H1 (cell line): ENCODE data around the gene SUPT7L. TPM values are rescaled to one million over a fixed set of nuclear protein-coding genes. Genes with fewer than 3 reads are reported as not detected.

ENCODE experiments used
- CTCF ChIA-PET: fragments of 300-600 bp; sonication (Branson Sonifier 250); formaldehyde crosslinking; loops from one replicate; lab custom pipeline; 2021; ENCODE audit not compliant: partially characterized antibody; lab: Charles Lee
- POLR2A ChIA-PET: fragments of 300-600 bp; sonication (Branson Sonifier 250); formaldehyde crosslinking; loops from one replicate; lab custom pipeline; 2021; ENCODE audit warnings: inconsistent platforms; ENCODE audit not compliant: partially characterized antibody; lab: Charles Lee
- DNase-seq, 2 experiments: peaks; one replicate each; pipeline versions ENCODE4 v3.0.0 to v3.0.0-alpha.2; 2010 to 2022; ENCODE audit warnings: low spot score in 2 of 2, low read depth in 1 of 2, mixed read lengths in 1 of 2
- FAIRE-seq: peaks from 2 replicates; lab custom pipeline; 2011; peaks lifted over from hg19 to GRCh38; lab: Jason Lieb, UNC
- H2AFZ ChIP-seq: 2 replicates; pipeline ENCODE4 v1.8.1; 2012; ENCODE audit warnings: low read length, inconsistent platforms
- H2AK5ac ChIP-seq: 2 replicates; pipeline ENCODE4 v1.6.1; 2013; ENCODE audit warnings: low read depth, low read length
- H2BK120ac ChIP-seq: replicated peaks from 2 replicates; pipeline ENCODE3; 2013; ENCODE audit warnings: low read depth, low read length, inconsistent platforms
- H2BK12ac ChIP-seq: 2 replicates; pipeline ENCODE4 v1.6.1; 2013; ENCODE audit warnings: low read depth, low read length
- H2BK15ac ChIP-seq: 2 replicates; pipeline ENCODE4 v1.6.1; 2013; ENCODE audit warnings: low read length
- H2BK20ac ChIP-seq: 2 replicates; pipeline ENCODE4 v1.6.1; 2013; ENCODE audit warnings: low read length
- H2BK5ac ChIP-seq: 2 replicates; pipeline ENCODE4 v1.6.1; 2013; ENCODE audit warnings: low read depth, low read length
- H3K14ac ChIP-seq: 2 replicates; pipeline ENCODE4 v1.6.1; 2013; ENCODE audit warnings: inconsistent platforms; ENCODE audit not compliant: insufficient read length
- H3K18ac ChIP-seq: 2 replicates; pipeline ENCODE4 v1.6.1; 2013; ENCODE audit warnings: low read length; ENCODE audit errors: extremely low read depth
- H3K23ac ChIP-seq: 2 replicates; pipeline ENCODE4 v1.6.1; 2013; ENCODE audit warnings: inconsistent platforms; ENCODE audit not compliant: insufficient read length
- H3K23me2 ChIP-seq: 2 replicates; pipeline ENCODE4 v1.6.1; 2013; ENCODE audit warnings: low read depth, low read length
- H3K27ac ChIP-seq: 2 replicates; pipeline ENCODE4 v1.6.1; 2011; ENCODE audit warnings: low read depth, low read length, inconsistent platforms
- H3K27me3 ChIP-seq, 4 experiments: replicated peaks in 1 of 4; 1 replicate in 1 of 4; 2 replicates in 3 of 4; pipeline versions ENCODE4 v1.6.1 to v1.8.1; 2011 to 2013; ENCODE audit warnings: low read length in 3 of 4, mild to moderate bottlenecking in 3 of 4, inconsistent platforms in 2 of 4, mixed read lengths in 2 of 4, moderate library complexity in 1 of 4; ENCODE audit not compliant: control insufficient read depth in 3 of 4, insufficient read depth in 3 of 4; ENCODE audit errors: extremely low read depth in 1 of 4
- H3K36me3 ChIP-seq, 4 experiments: 2 replicates each; pipeline versions ENCODE4 v1.6.1 to v1.8.1; 2011 to 2013; ENCODE audit warnings: mild to moderate bottlenecking in 4 of 4, low read length in 3 of 4, moderate library complexity in 2 of 4, control low read depth in 1 of 4, inconsistent platforms in 1 of 4; ENCODE audit not compliant: insufficient read depth in 4 of 4, control insufficient read depth in 2 of 4
- H3K4ac ChIP-seq: replicated peaks from 2 replicates; pipeline ENCODE3; 2013; ENCODE audit warnings: low read length, low read depth, mixed read lengths, inconsistent platforms; ENCODE audit not compliant: insufficient read length
- H3K4me1 ChIP-seq, 4 experiments: replicated peaks in 1 of 4; 1 replicate in 1 of 4; 2 replicates in 3 of 4; pipeline versions ENCODE4 v1.6.1 to v1.8.1; 2011 to 2013; ENCODE audit warnings: low read length in 3 of 4, inconsistent platforms in 2 of 4, mixed read lengths in 1 of 4; ENCODE audit not compliant: insufficient read depth in 4 of 4, control insufficient read depth in 3 of 4
- H3K4me2 ChIP-seq, 2 experiments: 2 replicates each; pipeline versions ENCODE4 v1.6.1 to v1.8.1; 2011 to 2013; ENCODE audit warnings: low read depth in 2 of 2, low read length in 2 of 2, control low read depth in 1 of 2, inconsistent platforms in 1 of 2, mild to moderate bottlenecking in 1 of 2; ENCODE audit not compliant: insufficient read depth in 1 of 2
- H3K4me3 ChIP-seq, 4 experiments: fragments of 200-600, 300-600 bp in 1 of 4; sonication (generic), shearing (Covaris generic), sonication (Bioruptor Twin) in 1 of 4; 2 replicates each; pipeline versions ENCODE4 v1.5.1 to v1.8.1; 2011 to 2016; ENCODE audit warnings: low read length in 4 of 4, low read depth in 3 of 4, control low read depth in 2 of 4, inconsistent platforms in 2 of 4, mild to moderate bottlenecking in 2 of 4, mixed read lengths in 1 of 4, moderate library complexity in 1 of 4; ENCODE audit not compliant: insufficient read depth in 2 of 4; ENCODE audit errors: extremely low read depth in 1 of 4
- H3K56ac ChIP-seq: replicated peaks from 2 replicates; pipeline ENCODE3; 2013; ENCODE audit warnings: low read depth, mild to moderate bottlenecking, mixed read lengths, low read length, inconsistent platforms; ENCODE audit not compliant: insufficient read length
- H3K79me1 ChIP-seq: 2 replicates; pipeline ENCODE4 v1.6.1; 2013; ENCODE audit warnings: low read depth, low read length, control low read depth
- H3K79me2 ChIP-seq, 2 experiments: 2 replicates each; pipeline versions ENCODE4 v1.6.1 to v1.8.1; 2012 to 2013; ENCODE audit warnings: low read length in 2 of 2, mild to moderate bottlenecking in 2 of 2, inconsistent platforms in 1 of 2; ENCODE audit not compliant: insufficient read depth in 2 of 2, control insufficient read depth in 1 of 2
- H3K9ac ChIP-seq, 4 experiments: replicated peaks in 1 of 4; 1 replicate in 1 of 4; 2 replicates in 3 of 4; pipeline versions ENCODE4 v1.6.1 to v1.8.1; 2011 to 2013; ENCODE audit warnings: low read depth in 3 of 4, low read length in 3 of 4, control low read depth in 2 of 4, mild to moderate bottlenecking in 2 of 4, moderate library complexity in 2 of 4, inconsistent platforms in 1 of 4; ENCODE audit errors: extremely low read depth in 1 of 4
- H3K9me3 ChIP-seq, 2 experiments: 2 replicates each; pipeline versions ENCODE4 v1.6.1 to v1.8.1; 2012 to 2013; ENCODE audit warnings: mild to moderate bottlenecking in 2 of 2, moderate library complexity in 2 of 2, control low read depth in 1 of 2, inconsistent platforms in 1 of 2, low read depth in 1 of 2, low read length in 1 of 2, mixed read lengths in 1 of 2; ENCODE audit not compliant: insufficient read depth in 2 of 2
- H4K20me1 ChIP-seq, 2 experiments: replicated peaks in 1 of 2; 2 replicates each; pipeline versions ENCODE3 to v1.8.1; 2011 to 2013; ENCODE audit warnings: inconsistent platforms in 2 of 2, low read length in 2 of 2, mild to moderate bottlenecking in 1 of 2; ENCODE audit not compliant: insufficient read depth in 2 of 2, control insufficient read depth in 1 of 2
- H4K5ac ChIP-seq: 2 replicates; pipeline ENCODE4 v1.6.1; 2013; ENCODE audit warnings: low read length, low read depth, mixed read lengths, inconsistent platforms; ENCODE audit not compliant: insufficient read length
- H4K8ac ChIP-seq: 2 replicates; pipeline ENCODE4 v1.8.0; 2013; ENCODE audit warnings: mild to moderate bottlenecking, moderate library complexity, low read length, inconsistent platforms; ENCODE audit not compliant: insufficient read depth; ENCODE audit errors: extremely low read depth
- H4K91ac ChIP-seq: replicated peaks from 2 replicates; pipeline ENCODE3; 2013; ENCODE audit warnings: low read length, mixed read lengths, inconsistent platforms; ENCODE audit not compliant: insufficient read length
- BACH1 ChIP-seq: IDR thresholded peaks from 2 replicates; pipeline ENCODE4 v1.6.1; 2012; ENCODE audit warnings: low read length, improper control_type of control experiment
- BRCA1 ChIP-seq: IDR thresholded peaks from 2 replicates; pipeline ENCODE4 v1.6.1; 2012; ENCODE audit warnings: low read depth, low read length, improper control_type of control experiment
- CBX5 ChIP-seq: fragments of 300-800, 300-1000 bp; sonication (generic); IDR thresholded peaks from 2 replicates; pipeline ENCODE4 v1.7.1; 2016; ENCODE audit warnings: antibody characterized with exemption, low read length, low read depth
- CEBPB ChIP-seq: IDR thresholded peaks from 2 replicates; pipeline ENCODE4 v1.6.1; 2012; ENCODE audit warnings: low read depth, low read length
- EGR1 ChIP-seq: IDR thresholded peaks from 2 replicates; pipeline ENCODE4 v1.6.1; 2011; ENCODE audit warnings: low read depth, low read length, borderline replicate concordance
- MAFK ChIP-seq: IDR thresholded peaks from 2 replicates; pipeline ENCODE4 v1.6.1; 2012; ENCODE audit warnings: low read depth, mild to moderate bottlenecking, improper control_type of control experiment, low read length
- MAX ChIP-seq: IDR thresholded peaks from 2 replicates; pipeline ENCODE4 v1.6.1; 2012; ENCODE audit warnings: inconsistent platforms
- NANOG ChIP-seq: IDR thresholded peaks from 2 replicates; pipeline ENCODE4 v1.6.1; 2011; ENCODE audit warnings: low read length, low read depth, mild to moderate bottlenecking, inconsistent platforms; ENCODE audit not compliant: insufficient read depth, poor library complexity, severe bottlenecking
- NRF1 ChIP-seq: IDR thresholded peaks from 2 replicates; pipeline ENCODE4 v1.6.1; 2011; ENCODE audit warnings: mild to moderate bottlenecking, low read depth, low read length, improper control_type of control experiment
- RAD21 ChIP-seq, 2 experiments: IDR thresholded peaks in 1 of 2; conservative IDR thresholded peaks in 1 of 2; 2 replicates each; pipeline ENCODE4 v1.6.1; 2011; ENCODE audit warnings: low read depth in 2 of 2, low read length in 2 of 2, improper control_type of control experiment in 1 of 2, inconsistent platforms in 1 of 2, mild to moderate bottlenecking in 1 of 2, moderate library complexity in 1 of 2
- RBBP5 ChIP-seq: IDR thresholded peaks from 2 replicates; pipeline ENCODE4 v1.7.1; 2012; ENCODE audit warnings: low read depth, mild to moderate bottlenecking, inconsistent platforms, low read length, moderate library complexity, borderline replicate concordance
- SAP30 ChIP-seq: fragments of 300-600 bp; sonication (generic); IDR thresholded peaks from 2 replicates; pipeline ENCODE4 v1.7.1; 2012; ENCODE audit warnings: low read length, moderate library complexity, mild to moderate bottlenecking, inconsistent platforms; ENCODE audit not compliant: insufficient read depth, insufficient replicate concordance
- TBP ChIP-seq: IDR thresholded peaks from 2 replicates; pipeline ENCODE4 v1.6.1; 2011; ENCODE audit warnings: low read depth, low read length, improper control_type of control experiment
- polyA plus RNA-seq, 7 experiments: library from polyadenylated mRNA; depleted of rRNA in 3 of 7; stranded (reverse) in 5 of 7; unstranded in 2 of 7; fragments of >200 nt in 5 of 7; fragments of 200-250 nt in 2 of 7; gene quantifications; 1 replicate in 5 of 7; 2 replicates in 1 of 7; 4 replicates in 1 of 7; pipeline versions ENCODE4 v1.2.1 to v1.2.3, GENCODE V29; 2011 to 2013; ENCODE audit warnings: missing spikeins in 2 of 7, mixed read lengths in 2 of 7
- total RNA-seq: library from RNA; stranded (reverse); fragmentation: NEBNext Ultra II Directional; extraction: Animal tissue kit (Norgen Biotek cat#: 25700); gene quantifications from 2 replicates; pipeline ENCODE4 v1.2.1, GENCODE V29; 2021

Gene SUPT7L
- total and polyA plus RNA-seq, 2 of the 8 experiments (the other 6 are each of a cell fraction or from before 2014, with no cell fraction given), result 22.2 to 26.6 TPM

- CTCF ChIA-PET, result interaction anchor here (1.3 to 1.6 kb wide), 2 partner anchors 9 to 14 kb away, joined by 4 to 6 read pairs; no protein-coding TSS in a partner anchor
- Histone ChIP-seq H2AK5ac (no peak overlapping the region), H3K9ac (no peak overlapping the region), H4K20me1 (peaks cover 0 to 2% of the 10 kb centered on the region in 2 experiments), H3K4ac (no peak overlapping the region), H3K9me3 (no peaks in the 10 kb centered on the region), H3K27ac (no peak overlapping the region), H3K36me3 (peaks cover 5 to 18% (median 11%) of the 10 kb centered on the region in 4 experiments), H3K18ac (no peak overlapping the region), H3K79me1 (no peaks in the 10 kb centered on the region), H3K56ac (no peak overlapping the region), H3K4me2 (no peak overlapping the region), H3K79me2 (no peaks in the 10 kb centered on the region), H4K91ac (no peak overlapping the region), H3K23ac (no peak overlapping the region), H3K4me3 (no peak overlapping the region), H3K27me3 (no peaks in the 10 kb centered on the region), H3K14ac (no peak overlapping the region), H3K4me1 (no peaks in the 10 kb centered on the region), H2BK12ac (no peak overlapping the region), H2AFZ (no peak overlapping the region), H2BK20ac (no peak overlapping the region), H4K5ac (no peak overlapping the region), H2BK5ac (no peak overlapping the region), H2BK15ac (no peak overlapping the region), H2BK120ac (no peak overlapping the region), H3K23me2 (no peaks in the 10 kb centered on the region), H4K8ac (no peak overlapping the region)
- FAIRE-seq, result no peak
- POLR2A ChIA-PET, result no interaction called here
- DNase-seq, result no peak
- TF ChIP-seq NANOG (no peak), CBX5 (no peak), TBP (no peak), BRCA1 (no peak), CEBPB (no peak), MAFK (no peak), RAD21 (IDR thresholded peaks at IDR 0.05 in 1 of 2, conservative IDR thresholded peaks at IDR 0.05 in 1 of 2; ENCODE audit: low read depth in 2 of 2, low read length in 2 of 2) (no peak), NRF1 (no peak), RBBP5 (no peak), MAX (no peak), SAP30 (no peak), EGR1 (no peak), BACH1 (no peak)
Measured at GRCh38 chr2:27690052-27690451, 26.6 kb upstream of the SUPT7L start.
